HG03108 (cell line): Measurements from ENCODE around the gene SGTA.
"Not testable (repeated sequence)": the region's sequence is repeated elsewhere in the genome, so short reads cannot be mapped to it uniquely, and the experiment has no call there.

Source experiments
- ATAC-seq: cut with Tn5 transposase; IDR thresholded peaks from one replicate; pipeline ENCODE4 v1.9.1; 2021; ENCODE audit warnings: moderate library complexity; ENCODE audit not compliant: unreplicated experiment

Gene SGTA

GRCh38 chr19:2716722-2717637, 66.1 kb downstream of the SGTA start:
- ATAC-seq, result no peak

GRCh38 chr19:2716275-2716650, 66.8 kb downstream of the SGTA start:
- ATAC-seq, result no peak

GRCh38 chr19:2715470-2716274, 67.4 kb downstream of the SGTA start:
- no peak for ATAC-seq

- no peak for ATAC-seq
Observed at GRCh38 chr19:2714531-2715269, 68.4 kb downstream of the SGTA start.

GRCh38 chr19:2714102-2714501, 69.0 kb downstream of the SGTA start:
- not testable (repeated sequence) for ATAC-seq

- not testable (repeated sequence) for ATAC-seq
Observed at GRCh38 chr19:2713170-2713569, 69.9 kb downstream of the SGTA start.

GRCh38 chr19:2711875-2712205, 71.2 kb downstream of the SGTA start:
- ATAC-seq, result no peak

- no peak for ATAC-seq
Observed at GRCh38 chr19:2711172-2711874, 71.8 kb downstream of the SGTA start.

GRCh38 chr19:2706251-2706650, 76.8 kb downstream of the SGTA start:
- no peak for ATAC-seq
